ENCODE data around the gene GSC2.

The GSC2 gene, protein sequence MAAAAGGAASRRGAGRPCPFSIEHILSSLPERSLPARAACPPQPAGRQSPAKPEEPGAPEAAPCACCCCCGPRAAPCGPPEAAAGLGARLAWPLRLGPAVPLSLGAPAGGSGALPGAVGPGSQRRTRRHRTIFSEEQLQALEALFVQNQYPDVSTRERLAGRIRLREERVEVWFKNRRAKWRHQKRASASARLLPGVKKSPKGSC

GRCh38 chr22:19149991-19150390, at the start of gene GSC2:
Gene GSC2, minus strand, starts transcription at chr22:19150292. Its CDS starts 9 bp downstream, at chr22:19150283.
- DNase-seq (ENCODE audit: low read depth), result no peak

DNA sequence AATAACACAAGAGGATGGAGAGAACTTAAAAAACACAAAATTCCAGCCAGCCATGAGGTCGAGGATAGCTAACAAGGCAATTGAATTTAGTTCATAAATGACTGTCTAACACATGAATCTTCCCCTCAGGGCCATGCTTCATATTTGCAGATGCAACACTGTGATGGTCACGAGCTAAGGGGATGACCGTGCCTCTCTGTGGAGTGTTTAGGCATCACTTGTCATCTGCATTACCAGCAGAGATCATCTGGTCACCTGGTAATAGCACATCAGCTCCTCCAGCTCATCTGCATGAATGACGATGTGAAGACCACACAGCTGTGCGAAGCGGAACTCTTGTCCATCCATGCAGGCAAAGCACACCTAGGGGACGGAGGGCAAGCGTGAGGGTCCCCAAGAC, 49.4 kb upstream of the GSC2 start:
- DNase-seq (ENCODE audit: low read depth), result no peak

DNA sequence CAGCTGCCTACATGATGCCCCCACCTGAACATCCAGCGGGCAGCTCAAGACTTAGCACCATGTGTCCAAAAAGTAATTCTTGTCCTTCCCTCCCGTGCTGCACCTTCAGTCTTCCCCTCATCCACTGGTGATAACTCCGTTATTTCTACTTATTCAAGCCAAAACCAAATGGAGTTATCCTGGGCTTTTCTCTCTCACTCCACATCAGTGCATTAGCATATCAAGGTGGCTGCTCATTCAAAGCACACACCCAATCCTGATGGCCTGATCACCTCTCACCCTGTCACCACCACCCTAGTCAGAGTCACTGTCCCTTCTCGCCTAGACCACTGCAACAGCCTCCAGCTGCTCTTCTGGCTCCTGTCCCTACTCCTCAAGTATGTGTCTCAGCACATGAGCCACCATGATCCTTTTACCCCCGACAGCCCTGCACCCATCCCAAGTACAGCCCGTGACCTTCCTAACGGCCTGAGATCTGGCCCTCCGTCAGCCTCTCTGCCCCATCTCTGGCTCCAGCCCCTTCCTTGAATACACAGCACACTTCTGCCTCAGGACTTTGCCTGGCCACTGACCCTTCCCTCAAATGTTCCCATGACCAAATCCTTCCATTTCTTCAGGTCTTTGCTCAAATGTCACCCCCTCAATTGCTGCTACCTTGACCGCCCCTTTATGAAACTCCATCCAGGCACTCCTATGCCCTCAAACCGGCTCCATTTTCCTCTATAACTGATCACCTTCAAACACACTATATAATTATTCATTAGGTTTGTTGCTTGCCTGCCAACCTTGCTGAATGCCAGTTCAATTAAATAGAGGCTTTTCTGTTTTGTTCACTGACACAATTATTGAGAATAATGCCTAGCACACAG, 48.1 kb upstream of the GSC2 start:
- no peak for DNase-seq (ENCODE audit: low read depth)

- DNase-seq (ENCODE audit: low read depth), result no peak
These were observed 46.9 kb upstream of the GSC2 start for GRCh38 chr22:19196841-19197612.

DNA sequence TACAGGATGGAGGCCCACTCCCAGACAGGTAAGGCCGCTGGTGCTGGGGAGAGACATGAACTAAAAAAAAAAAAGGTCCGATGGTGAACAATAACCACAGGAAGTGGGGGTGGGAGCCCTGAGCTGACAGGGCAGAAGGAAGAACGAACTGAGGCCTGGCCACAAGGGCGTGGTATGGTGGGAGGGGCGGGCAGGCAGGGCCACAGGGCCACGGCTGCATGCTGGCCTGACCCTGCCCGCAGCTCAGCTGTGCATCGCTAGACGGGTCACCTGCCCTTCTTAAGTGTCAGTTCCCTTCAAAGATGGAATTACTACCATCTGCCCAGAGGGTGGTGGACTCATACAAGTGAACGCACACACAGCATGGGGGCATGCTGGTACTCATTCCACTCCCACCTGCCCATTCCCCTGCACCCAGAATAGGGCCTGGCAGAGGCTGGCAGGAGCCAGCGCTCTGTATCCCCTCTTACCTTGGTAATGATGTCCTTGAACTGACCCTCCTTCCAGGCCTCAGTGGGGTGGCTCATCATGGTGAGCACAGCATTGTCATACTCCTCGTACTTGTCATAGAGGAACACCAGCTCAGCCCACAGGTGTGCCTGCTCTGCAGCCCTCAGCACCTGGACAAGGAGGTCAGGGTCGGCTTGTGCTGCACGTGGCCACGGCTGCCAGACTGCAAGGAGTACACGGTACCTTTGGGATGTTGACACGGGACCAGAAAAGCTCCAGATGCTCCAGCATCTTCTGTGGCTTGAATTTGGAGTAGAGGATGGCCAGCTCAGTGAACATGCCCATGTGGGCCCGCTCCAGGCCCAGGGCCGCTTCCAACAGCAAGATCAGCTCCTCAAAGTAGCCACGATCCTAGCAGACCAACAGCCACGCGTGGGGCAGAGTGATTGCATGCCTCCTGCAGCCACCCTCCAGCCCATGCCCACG, 46.0 kb upstream of the GSC2 start:
- DNase-seq (ENCODE audit: low read depth), result no peak

GRCh38 chr22:19194766-19195536, 44.9 kb upstream of the GSC2 start:
- DNase-seq (ENCODE audit: low read depth), result no peak

DNA sequence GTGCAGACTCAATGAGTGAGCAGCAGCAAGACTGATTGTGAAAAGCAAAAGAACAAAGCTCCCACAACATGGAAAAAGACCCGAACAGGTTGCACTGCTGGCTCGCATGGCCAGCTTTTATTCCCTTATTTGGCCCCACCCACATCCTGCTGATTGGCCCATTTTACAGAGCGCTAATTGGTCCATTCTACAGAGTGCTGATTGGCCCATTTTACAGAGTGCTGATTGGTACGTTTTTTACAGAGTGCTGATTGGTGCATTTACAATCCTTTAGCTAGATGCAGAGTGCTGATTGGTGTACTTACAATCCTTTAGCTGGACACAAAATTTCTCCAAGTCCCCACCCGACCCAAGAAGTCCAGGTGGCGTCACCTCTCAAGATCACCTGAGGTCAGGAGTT, 43.8 kb upstream of the GSC2 start:
- DNase-seq (ENCODE audit: low read depth), result no peak

- DNase-seq (ENCODE audit: low read depth), result no peak
These were observed 37.8 kb upstream of the GSC2 start for GRCh38 chr22:19187716-19188563.

GRCh38 chr22:19184276-19184997, 34.3 kb upstream of the GSC2 start:
- DNase-seq (ENCODE audit: low read depth), result no peak

DNA sequence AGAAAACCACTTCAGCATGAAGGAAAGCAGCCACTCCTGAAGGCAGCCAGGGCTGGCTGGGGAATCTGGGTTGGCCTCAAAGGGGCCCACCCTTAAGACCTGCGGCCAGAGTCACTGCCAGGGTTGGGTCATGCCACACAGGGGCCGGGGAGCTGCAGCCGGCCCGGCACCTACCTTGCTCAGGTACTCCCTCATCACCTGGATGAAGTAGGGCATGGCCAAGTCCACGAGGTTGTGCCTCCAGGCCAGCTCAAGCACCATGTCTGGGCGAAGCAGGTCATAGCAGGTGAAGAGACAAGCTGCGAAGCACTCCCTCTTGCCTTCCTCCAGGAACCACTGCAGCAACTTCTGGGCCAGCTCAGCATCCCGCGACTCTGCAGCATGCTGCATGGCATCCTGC, 33.1 kb upstream of the GSC2 start:
- no peak for DNase-seq (ENCODE audit: low read depth)

GRCh38 chr22:19182472-19183157, 32.5 kb upstream of the GSC2 start:
- no peak for DNase-seq (ENCODE audit: low read depth)

DNA sequence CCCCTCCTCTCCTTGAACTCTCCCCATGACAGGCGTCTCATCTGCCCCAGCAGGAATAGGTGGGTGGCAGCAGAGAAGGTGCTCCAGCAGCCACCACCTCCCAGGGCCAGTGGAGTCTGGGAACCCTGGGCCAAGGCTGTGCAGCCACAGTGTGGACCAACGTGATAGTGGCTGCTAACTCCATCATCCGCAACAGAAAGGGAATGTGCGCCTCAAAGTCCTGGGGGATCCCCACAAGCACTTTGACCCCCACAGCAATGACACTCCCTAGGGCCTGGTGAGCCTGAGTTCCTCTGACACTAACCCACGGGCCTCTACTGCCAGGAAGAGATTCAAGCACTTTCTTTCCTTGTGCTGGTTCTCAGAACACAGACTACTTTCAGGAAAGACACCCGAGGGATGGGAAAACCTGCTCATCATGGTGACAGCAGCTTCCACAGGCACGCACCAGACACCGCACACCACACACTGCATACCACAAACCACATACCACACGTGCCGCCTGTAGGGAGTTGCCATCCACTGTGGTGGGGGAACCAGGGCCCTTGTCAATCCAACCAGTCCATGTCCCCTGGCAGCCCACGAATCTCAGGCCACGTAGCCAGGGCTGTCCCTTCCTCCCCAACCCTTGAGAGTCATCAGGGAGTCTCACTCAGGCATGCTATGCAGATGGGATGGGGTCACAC, 31.8 kb upstream of the GSC2 start:
- no peak for DNase-seq (ENCODE audit: low read depth)

- no peak for DNase-seq (ENCODE audit: low read depth)
These were observed 30.8 kb upstream of the GSC2 start for GRCh38 chr22:19180740-19181410.

DNA sequence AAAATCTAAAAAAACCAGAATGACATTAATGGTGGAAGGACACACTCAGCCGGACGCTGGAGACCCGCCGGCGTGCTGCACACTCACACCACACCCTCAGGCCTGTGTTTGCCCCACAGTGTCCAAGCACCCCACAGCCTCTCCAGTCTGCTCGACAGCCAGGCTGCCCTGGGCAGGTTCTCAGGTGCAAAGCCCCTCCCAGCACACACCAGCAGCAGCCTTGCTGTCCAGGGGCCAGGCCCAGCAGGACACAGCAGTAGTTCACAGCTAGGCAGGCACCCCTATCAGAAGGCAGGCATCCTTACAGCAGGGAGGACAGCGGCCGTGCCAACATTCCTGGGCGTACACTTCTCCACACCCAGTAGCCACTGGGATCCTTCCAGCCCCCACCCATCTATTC, 30.1 kb upstream of the GSC2 start:
- DNase-seq (ENCODE audit: low read depth), result no peak

DNA sequence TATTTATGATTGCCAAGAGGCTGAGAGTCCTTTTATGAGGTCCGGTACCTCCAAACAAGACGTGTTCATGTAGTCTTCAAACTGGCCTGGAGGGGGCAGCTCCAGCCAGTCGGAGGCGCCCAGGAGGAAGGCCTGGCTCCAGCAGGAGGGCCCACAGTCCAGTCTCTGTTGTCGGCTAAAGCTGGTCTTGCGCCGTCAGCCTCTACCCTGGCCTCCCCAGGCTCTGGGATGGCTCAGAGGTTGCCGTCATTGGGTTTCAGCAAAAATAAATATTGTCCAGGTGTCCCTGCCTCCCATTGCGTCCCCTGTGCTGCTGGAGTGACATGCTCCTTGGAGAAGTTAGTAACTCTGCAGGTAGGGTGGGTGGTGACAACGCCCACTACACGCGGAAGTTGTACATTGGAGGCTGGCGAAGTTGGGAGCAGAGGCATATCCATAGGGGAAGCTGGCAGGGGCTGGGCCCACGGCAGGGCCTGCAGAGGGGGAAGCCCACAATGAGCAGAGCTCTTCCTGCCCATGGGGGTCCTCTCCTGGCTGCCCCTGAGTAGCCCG, 29.5 kb upstream of the GSC2 start:
- DNase-seq (ENCODE audit: low read depth), result no peak

DNA sequence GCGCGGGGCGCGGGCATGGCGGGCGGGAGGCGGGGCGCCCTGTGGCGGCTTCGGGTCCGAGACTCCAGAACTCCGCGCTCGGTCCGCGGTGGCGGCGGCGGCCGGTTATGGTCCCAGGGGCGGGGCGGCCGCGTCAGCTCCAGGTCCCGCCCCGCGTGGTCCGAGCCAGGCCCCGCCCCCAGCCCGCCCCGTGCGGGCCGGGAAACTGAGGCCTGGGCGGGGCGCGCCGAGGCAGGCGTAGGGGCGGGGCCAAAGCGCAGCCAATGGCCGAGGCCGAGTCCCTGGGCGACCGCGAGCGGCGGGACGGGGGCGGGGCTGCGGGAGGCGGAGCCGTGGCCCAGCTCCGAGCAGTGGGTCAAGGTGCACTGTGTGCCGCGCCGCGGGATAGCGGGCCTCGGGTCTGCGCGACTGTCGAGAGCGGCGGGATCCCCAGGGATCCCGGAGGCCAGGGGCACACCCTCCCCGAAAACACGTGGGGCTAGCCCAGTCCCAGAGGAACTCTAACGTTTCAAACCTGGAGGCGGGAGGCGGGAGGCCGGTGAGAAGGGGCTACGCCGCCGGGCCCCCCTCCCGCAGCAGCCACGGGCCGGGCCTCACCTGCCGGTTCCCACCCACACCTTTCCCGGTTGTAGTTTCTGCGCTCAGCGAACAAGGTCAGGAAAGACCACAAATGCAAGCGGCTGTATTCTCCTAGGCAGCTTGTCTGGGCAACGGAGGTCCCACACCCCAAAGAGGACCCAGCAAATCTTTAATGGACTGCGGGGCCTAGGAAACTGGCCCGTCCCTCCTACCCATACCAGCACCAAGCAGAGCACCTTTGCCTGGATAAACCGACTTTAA, 28.8 kb upstream of the GSC2 start, which contains the start of gene SLC25A1:
TSS of gene SLC25A1 (minus strand) at position 80 of the 840 bp plus-strand sequence. CDS start at position 17, 63 bp downstream.
- peak; percentile 79 for DNase-seq (ENCODE audit: low read depth)
